Right ventricle myocardium inferior (tissue), 1 donor: ENCODE results near the gene TBC1D10A. TPM values are rescaled to one million over a fixed set of nuclear protein-coding genes. Genes with fewer than 3 reads are reported as not detected.

Experiments
- ATAC-seq: fragments of 200-7000 bp; cut with Tn5 transposase; one replicate; pipeline ENCODE4 v1.9.1; 2020; ENCODE audit warnings: mild to moderate bottlenecking, moderate library complexity
- DNase-seq: peaks from one replicate; pipeline ENCODE4 v3.0.0; 2021; ENCODE audit errors: missing footprints
- intact Hi-C: fragments of 100-400 bp; cut with DNase I; formaldehyde crosslinking; loops from one replicate; pipeline ENCODE4 v1.11.0; 2022
- total RNA-seq: library from RNA; stranded (reverse); fragmentation: NEBNext Ultra II Directional; extraction: Animal tissue kit (Norgen Biotek cat#: 25700); gene quantifications from one replicate; pipeline ENCODE4 v1.2.1, GENCODE V29; 2021
- donor health status: DM: no; HTN: yes; CAD: no; lungs with severe emphysema.

Gene TBC1D10A
- total RNA-seq, 1 donor from 2014 or later = 7.1 TPM

GRCh38 chr22:30280505-30280904, 46.2 kb downstream of the TBC1D10A start:
- ATAC-seq = no peak
- no peak for DNase-seq
- intact Hi-C loops = no loop called here

GRCh38 chr22:30279932-30280331, 46.8 kb downstream of the TBC1D10A start:
- intact Hi-C loops = loop anchor here (5.0 kb wide), 1 partner anchor 107 kb away; the partner anchor contains the start of gene RNF215
- no peak for DNase-seq
- no peak for ATAC-seq

- peak; percentile 36 for ATAC-seq
- intact Hi-C loops = loop anchor here (5.0 kb wide), 1 partner anchor 108 kb away; the partner anchor contains the start of gene RNF215
- DNase-seq = peak; percentile 87
These were observed 47.5 kb downstream of the TBC1D10A start for GRCh38 chr22:30279046-30279788.

- intact Hi-C loops = loop anchor here (5.0 kb wide), 1 partner anchor 110 kb away; the partner anchor contains the start of gene RNF215
- peak; percentile 67 for DNase-seq
- ATAC-seq = peak; percentile 55
These were observed 49.0 kb downstream of the TBC1D10A start for GRCh38 chr22:30277547-30278344.

- intact Hi-C loops = loop anchor here (5.0 kb wide), 1 partner anchor 111 kb away; the partner anchor contains the start of gene RNF215
- DNase-seq = peak; percentile 33
These were observed 50.7 kb downstream of the TBC1D10A start for GRCh38 chr22:30276039-30276438.

GRCh38 chr22:30275625-30276024, 51.1 kb downstream of the TBC1D10A start:
- intact Hi-C loops = loop anchor here (5.0 kb wide), 1 partner anchor 112 kb away; the partner anchor contains the start of gene RNF215
- DNase-seq = no peak
- no peak for ATAC-seq

More at GRCh38 chr22:30276039-30276438, 50.7 kb downstream of the TBC1D10A start:
- ATAC-seq = no peak

GRCh38 chr22:30274437-30274812, 52.3 kb downstream of the TBC1D10A start:
- DNase-seq (no peak), ATAC-seq (no peak)
- intact Hi-C loops = no loop called here

- peak; percentile 45 for DNase-seq
- ATAC-seq = no peak
- intact Hi-C loops = no loop called here
These were observed 52.9 kb downstream of the TBC1D10A start for GRCh38 chr22:30273711-30274436.

- intact Hi-C loops = no loop called here
- DNase-seq (peak; percentile 60), ATAC-seq (no peak)
These were observed 53.8 kb downstream of the TBC1D10A start for GRCh38 chr22:30272781-30273601.

GRCh38 chr22:30270832-30271231, 55.9 kb downstream of the TBC1D10A start:
- DNase-seq (peak; percentile 93), ATAC-seq (peak; percentile 66)
- intact Hi-C loops = no loop called here

- intact Hi-C loops = no loop called here
- no peak for ATAC-seq
- peak; percentile 20 for DNase-seq
These were observed 58.4 kb downstream of the TBC1D10A start for GRCh38 chr22:30268331-30268730.

- ATAC-seq (no peak), DNase-seq (peak; percentile 76)
- intact Hi-C loops = no loop called here
These were observed 59.1 kb downstream of the TBC1D10A start for GRCh38 chr22:30267382-30268302.

- intact Hi-C loops = no loop called here
- DNase-seq (peak; percentile 92), ATAC-seq (peak; percentile 27)
These were observed 60.0 kb downstream of the TBC1D10A start, which contains the start of gene OSM for GRCh38 chr22:30266445-30267381. TSS of gene OSM (minus strand) at chr22:30266851. CDS start at chr22:30266799, 52 bp downstream.

GRCh38 chr22:30265823-30266444, 60.8 kb downstream of the TBC1D10A start:
- DNase-seq (peak; percentile 91), ATAC-seq (peak; percentile 49)
- intact Hi-C loops = no loop called here

GRCh38 chr22:30265131-30265720, 61.5 kb downstream of the TBC1D10A start:
- ATAC-seq = no peak
- DNase-seq = peak; percentile 42
- intact Hi-C loops = no loop called here
